ENCODE results near the gene CALCOCO1.

DNA sequence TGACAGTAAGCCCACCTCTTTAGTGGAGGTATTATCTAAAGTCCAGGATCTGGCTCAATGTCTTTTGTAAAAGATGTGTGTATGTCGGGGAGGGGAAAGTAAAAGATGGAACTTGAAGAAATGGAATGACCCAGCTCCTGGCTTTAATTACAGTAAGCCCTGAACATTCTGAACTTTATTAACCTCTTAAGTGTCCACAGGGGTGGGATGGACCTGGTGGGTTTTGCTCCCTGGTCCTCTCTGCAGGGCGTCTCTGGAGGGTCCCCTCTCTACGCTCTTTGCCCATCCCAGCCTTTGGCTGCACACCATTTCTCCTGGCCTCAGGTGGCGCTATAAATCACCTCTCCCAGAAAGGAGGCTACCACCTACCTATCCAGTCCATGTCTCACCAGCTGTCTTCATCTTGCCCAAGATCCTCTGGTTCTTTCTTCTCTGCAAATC, 28.2 kb upstream of the CALCOCO1 start:
- TF ChIP-seq POLR2A (IDR thresholded peaks at IDR 0.05; ENCODE audit: low read length) (no peak), GATA1 (IDR thresholded peaks at IDR 0.05; ENCODE audit: low read depth, low read length) (no peak)
